ENCODE measurements around the gene ADAMTS12.

The ADAMTS12 gene

DNA sequence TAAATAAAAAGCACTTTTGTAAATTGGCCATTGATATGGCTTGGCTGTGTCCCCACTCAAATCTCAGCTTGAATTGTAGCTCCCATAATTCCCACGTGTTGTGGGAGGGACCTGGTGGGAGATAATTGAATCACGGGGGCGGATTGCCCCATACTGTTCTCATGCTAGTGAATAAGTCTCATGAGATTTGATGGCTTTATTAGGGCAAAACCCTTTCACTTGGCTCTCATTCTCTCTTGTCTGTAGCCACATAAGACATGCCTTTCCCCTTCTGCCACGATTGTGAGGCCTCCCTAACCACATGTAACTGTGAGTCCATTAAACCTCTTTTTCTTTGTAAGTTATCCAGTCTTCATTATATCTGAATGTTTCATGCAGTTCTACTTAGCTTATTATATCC is 297.8 kb downstream of the ADAMTS12 start:
- H3K27ac Mint-ChIP-seq, result no peak overlapping the region
- no peaks in the 10 kb centered on the region for H3K9me3 Mint-ChIP-seq (ENCODE audit: low read depth)

DNA sequence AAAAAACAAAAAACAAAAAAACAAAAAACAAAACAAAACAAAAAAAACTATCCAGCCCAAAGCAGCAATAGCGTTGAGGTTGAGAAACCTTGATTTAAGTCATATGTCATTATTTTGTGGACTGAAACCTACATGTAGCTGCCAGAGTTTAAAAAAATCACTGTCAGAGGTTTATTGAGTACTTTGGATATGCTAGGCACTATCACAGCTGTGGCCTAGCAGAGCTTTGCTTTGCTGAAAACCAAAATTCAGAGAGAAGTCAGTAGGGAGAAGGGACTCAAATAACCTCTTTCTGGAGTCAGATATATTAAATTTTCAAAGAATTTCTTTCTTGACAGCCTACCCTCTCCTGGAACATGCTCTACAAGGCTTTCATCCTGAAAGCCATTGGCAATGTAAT is 299.5 kb downstream of the ADAMTS12 start:
- Mint-ChIP-seq H3K4me1 (ENCODE audit: low read depth) (no peaks in the 10 kb centered on the region), H3K9me3 (ENCODE audit: low read depth) (no peaks in the 10 kb centered on the region), H3K27me3 (peaks cover 2% of the 10 kb centered on the region), H3K27ac (no peak overlapping the region), H3K4me3 (no peak overlapping the region), H3K36me3 (no peaks in the 10 kb centered on the region)

More for the DNA sequence above, 297.8 kb downstream of the ADAMTS12 start:
- Mint-ChIP-seq H3K4me3 (no peak overlapping the region), H3K27me3 (peaks cover 1% of the 10 kb centered on the region), H3K36me3 (no peaks in the 10 kb centered on the region), H3K4me1 (ENCODE audit: low read depth) (no peaks in the 10 kb centered on the region)

DNA sequence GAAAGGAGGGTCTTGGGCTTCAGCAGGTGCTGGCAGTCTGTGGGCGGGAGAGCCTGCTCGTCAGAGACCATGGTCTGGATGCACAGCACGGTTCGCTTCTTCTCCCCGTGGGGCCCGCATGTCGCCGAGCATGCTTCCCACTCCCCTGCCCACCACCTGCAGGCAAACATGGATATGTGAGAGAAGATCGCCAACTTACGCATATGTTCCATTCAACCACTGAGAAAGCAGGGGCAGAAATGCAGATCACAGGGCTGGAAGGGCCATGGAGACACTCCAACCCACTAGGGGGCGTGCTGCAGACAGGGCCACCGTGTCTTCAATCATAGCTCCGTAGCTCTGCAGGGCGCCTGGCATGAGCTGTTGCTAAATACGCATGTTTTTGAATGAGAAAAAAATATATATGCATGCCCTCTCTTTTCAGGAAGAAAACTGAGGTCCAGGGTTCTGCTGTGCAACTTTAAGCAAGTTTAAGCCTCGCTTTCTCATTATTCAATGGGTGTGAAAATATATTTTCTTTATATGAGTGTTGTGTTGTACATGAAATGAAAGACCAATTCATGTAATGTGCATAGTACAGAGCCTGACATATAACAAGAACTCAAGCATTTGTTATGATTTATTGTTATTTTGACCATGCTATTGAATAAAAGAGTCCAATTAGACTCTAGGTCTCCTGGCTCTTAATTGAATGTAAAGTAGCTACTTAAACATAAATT is 303.0 kb downstream of the ADAMTS12 start:
- no peaks in the 10 kb centered on the region for H3K4me1 Mint-ChIP-seq (ENCODE audit: low read depth)
- no peak overlapping the region for H3K4me3 Mint-ChIP-seq
- H3K36me3 Mint-ChIP-seq, result no peaks in the 10 kb centered on the region
- H3K27ac Mint-ChIP-seq, result no peak overlapping the region
- peaks cover 3% of the 10 kb centered on the region for H3K27me3 Mint-ChIP-seq
- no peaks in the 10 kb centered on the region for H3K9me3 Mint-ChIP-seq (ENCODE audit: low read depth)

DNA sequence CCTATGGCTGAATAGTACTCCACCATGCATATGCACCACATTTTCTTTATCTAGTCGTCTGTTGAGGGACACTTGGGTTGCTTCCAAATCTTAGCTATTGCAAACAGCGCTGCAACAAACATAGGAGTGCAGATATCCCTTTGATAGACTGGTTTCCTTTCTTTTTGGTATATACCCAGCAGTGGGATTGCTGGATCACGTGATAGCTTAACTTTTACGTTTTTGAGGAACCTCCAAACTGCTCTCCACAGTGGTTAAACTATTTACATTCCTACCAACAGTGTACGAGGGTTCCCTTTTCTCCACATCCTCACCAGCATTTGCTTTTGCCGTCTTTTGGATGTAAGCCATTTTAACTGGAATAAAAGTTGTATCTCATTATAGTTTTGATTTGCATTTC is 308.5 kb downstream of the ADAMTS12 start:
- Mint-ChIP-seq H3K9me3 (ENCODE audit: low read depth) (no peaks in the 10 kb centered on the region), H3K4me1 (ENCODE audit: low read depth) (no peaks in the 10 kb centered on the region), H3K36me3 (no peaks in the 10 kb centered on the region), H3K27ac (no peak overlapping the region), H3K27me3 (peaks cover 5% of the 10 kb centered on the region), H3K4me3 (no peak overlapping the region)

DNA sequence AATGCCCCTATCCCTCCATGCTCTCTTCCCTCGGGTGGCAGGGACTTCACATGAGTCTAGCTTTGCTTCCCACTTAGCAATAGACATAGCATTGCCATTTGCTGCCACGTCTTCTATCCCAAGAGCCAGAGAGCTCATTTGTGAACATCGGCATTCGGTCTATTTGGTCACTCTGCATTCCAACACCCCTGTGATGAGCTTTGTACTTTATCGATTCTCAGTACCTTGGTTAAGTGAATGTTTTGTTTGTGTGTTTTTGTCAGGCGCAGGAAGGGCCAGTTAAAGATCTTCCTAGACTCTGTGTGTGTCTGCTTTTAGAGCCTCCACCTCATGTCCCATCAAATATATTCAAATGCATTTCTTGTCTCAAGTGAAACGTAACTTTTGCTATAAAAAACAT is 309.4 kb downstream of the ADAMTS12 start:
- H3K27ac Mint-ChIP-seq, result no peak overlapping the region
- H3K36me3 Mint-ChIP-seq, result no peaks in the 10 kb centered on the region
- H3K4me1 Mint-ChIP-seq (ENCODE audit: low read depth), result no peaks in the 10 kb centered on the region
- peaks cover 4% of the 10 kb centered on the region for H3K27me3 Mint-ChIP-seq
- no peak overlapping the region for H3K4me3 Mint-ChIP-seq
- H3K9me3 Mint-ChIP-seq (ENCODE audit: low read depth), result no peaks in the 10 kb centered on the region

DNA sequence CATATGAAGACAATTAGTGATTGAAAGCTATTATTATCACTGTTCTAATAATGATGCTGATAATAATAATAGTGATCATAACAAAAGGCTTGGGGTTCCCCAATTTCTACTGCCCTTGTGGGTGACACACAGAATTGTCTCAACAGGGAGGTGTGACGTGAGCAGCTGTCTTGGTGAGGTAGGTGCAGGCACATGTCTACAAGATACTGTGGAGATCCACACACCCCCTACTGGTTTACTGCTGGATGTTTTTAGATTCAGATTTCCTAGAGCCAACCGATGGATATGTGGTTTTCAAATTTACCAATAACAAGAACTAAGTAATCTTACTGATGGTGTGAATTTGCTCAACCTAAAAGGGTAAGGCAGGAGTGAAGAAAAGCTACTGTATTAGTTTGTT is 312.0 kb downstream of the ADAMTS12 start:
- no peak overlapping the region for H3K4me3 Mint-ChIP-seq
- H3K4me1 Mint-ChIP-seq (ENCODE audit: low read depth), result no peaks in the 10 kb centered on the region
- no peak overlapping the region for H3K27ac Mint-ChIP-seq
- H3K36me3 Mint-ChIP-seq, result no peaks in the 10 kb centered on the region
- H3K9me3 Mint-ChIP-seq (ENCODE audit: low read depth), result no peaks in the 10 kb centered on the region
- H3K27me3 Mint-ChIP-seq, result peaks cover 2% of the 10 kb centered on the region

DNA sequence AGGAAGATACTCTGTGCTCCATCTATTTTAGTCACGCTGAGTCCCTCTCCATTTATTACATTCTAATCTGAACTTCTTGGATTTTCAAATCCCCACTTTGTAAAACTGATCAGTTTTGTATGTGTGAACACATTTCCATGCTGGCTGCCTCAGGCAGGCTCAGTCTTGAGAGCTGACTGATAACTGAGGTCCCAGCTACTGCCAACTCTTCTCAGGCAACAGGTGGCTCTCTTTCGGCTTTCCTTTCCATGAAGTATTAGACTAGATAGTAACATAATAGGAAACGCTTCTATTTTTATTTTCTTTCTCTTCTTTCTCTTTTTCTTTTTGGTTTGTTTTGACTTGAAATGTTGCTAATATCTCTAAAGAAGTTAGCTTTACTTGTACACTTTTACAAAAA is 312.6 kb downstream of the ADAMTS12 start:
- no peaks in the 10 kb centered on the region for H3K9me3 Mint-ChIP-seq (ENCODE audit: low read depth)
- no peak overlapping the region for H3K27ac Mint-ChIP-seq
- no peaks in the 10 kb centered on the region for H3K4me1 Mint-ChIP-seq (ENCODE audit: low read depth)
- H3K4me3 Mint-ChIP-seq, result no peak overlapping the region
- no peaks in the 10 kb centered on the region for H3K36me3 Mint-ChIP-seq
- peaks cover 2% of the 10 kb centered on the region for H3K27me3 Mint-ChIP-seq

DNA sequence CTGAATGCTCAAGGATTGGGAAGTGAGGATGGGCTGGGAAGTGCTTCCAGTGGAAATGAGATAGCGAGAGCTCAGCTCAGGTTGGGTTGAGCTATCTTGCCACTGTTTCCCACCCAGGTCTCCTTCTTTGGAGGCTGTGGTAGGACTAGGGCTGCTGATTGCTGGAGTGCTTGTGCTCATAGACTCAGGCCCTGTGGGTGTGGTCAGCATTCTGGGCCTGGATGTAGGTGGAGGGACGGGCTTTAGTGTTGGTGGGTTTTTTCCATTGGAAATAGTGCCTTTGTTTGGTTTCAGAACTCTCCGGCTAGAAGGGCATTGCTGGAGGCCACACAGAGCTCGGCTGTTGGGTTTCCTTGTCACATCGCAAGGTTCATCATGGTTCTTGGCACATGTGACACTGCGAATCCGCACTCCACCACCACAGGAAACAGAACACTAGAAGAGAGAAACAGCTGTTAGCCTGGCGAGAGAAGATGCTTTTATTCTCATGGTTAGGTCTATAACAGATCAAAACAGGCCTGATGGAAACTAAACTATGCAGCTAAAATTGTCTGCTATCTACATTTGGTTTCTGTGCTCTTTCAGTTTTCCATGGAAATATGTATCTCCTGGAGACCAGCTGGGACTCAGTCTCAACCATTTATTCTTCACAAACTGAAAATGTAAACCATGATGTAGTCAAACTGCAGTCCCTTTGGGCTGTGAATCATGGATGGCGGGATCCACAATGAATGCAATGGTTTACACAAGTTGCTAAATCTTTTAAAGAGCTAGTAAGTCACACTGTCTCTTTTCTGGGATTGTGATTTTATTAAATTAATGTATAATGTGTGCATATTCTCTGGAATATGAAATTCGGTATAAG is 314.8 kb downstream of the ADAMTS12 start:
- no peaks in the 10 kb centered on the region for H3K36me3 Mint-ChIP-seq

DNA sequence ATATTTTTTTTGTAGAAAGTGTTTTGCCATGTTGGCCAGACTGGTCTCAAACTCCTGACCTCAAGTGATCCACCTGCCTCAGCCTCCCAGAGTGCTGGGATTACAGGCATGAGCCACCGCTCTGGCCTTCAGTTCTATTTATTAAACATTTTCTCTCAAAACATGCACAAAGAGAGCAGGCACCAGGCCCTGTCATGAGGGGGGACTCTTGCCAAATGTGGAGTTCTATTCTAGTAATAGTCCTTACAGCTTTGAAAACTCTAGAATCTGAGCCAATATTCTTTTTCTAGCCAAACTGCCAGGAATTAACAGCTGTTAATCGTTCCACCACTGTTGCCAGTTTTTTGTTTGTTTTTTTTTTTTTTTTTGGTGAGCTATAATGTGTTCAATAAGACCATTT is 326.5 kb downstream of the ADAMTS12 start:
- Mint-ChIP-seq H3K4me3 (no peak overlapping the region), H3K27ac (no peak overlapping the region), H3K9me3 (ENCODE audit: low read depth) (no peaks in the 10 kb centered on the region), H3K4me1 (ENCODE audit: low read depth) (no peaks in the 10 kb centered on the region), H3K27me3 (peaks cover 7% of the 10 kb centered on the region), H3K36me3 (no peaks in the 10 kb centered on the region)

More for the DNA sequence above, 314.8 kb downstream of the ADAMTS12 start:
- no peak overlapping the region for H3K27ac Mint-ChIP-seq
- no peak overlapping the region for H3K4me3 Mint-ChIP-seq
- no peaks in the 10 kb centered on the region for H3K9me3 Mint-ChIP-seq (ENCODE audit: low read depth)
- no peaks in the 10 kb centered on the region for H3K27me3 Mint-ChIP-seq
- H3K4me1 Mint-ChIP-seq (ENCODE audit: low read depth), result no peaks in the 10 kb centered on the region

DNA sequence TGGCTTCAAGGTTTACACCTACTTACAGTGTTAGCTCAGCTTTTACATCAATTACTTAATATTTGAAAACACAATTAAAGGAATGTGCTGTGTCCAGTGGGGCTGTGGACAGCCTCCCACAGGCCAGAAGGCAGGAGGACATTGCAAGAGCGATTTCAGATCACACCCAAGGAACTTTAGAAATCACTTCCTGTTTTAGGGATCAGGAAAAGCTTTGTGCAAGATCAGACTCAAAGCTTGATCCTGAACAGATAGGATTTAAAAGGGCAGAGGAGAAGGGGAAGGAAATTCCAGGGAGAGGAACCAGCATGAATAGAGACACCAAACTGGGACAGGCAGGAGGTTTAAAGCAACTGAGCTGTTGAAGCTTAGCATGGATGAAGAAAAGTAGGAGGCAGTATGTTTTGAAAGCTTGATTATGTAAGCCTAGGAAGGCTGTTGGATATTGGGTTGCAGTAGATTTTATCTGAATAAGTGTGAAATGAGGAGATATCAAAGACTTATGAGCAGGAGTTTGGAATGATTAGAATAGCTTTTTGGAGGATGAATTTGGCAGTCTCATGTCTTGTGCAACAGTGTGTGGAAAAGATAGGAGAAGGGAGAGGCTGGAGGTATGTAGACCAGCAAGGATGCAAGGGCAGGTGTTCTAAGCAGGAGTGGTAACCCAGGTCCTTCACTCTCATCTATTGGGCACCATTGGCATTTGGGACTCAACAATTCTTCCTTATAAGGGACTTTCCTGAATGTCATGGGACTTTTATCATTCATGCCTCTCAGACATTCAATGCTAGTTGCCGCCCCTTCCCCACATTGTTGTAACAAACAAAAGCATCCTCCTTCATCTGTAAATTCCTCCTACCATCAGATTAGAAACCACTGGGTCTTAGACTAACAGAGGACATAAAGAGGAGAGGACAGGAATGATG is 327.5 kb downstream of the ADAMTS12 start:
- H3K4me3 Mint-ChIP-seq, result no peak overlapping the region
- no peaks in the 10 kb centered on the region for H3K36me3 Mint-ChIP-seq
- H3K9me3 Mint-ChIP-seq (ENCODE audit: low read depth), result no peaks in the 10 kb centered on the region
- no peaks in the 10 kb centered on the region for H3K4me1 Mint-ChIP-seq (ENCODE audit: low read depth)
- H3K27ac Mint-ChIP-seq, result no peak overlapping the region
- peaks cover 7% of the 10 kb centered on the region for H3K27me3 Mint-ChIP-seq

DNA sequence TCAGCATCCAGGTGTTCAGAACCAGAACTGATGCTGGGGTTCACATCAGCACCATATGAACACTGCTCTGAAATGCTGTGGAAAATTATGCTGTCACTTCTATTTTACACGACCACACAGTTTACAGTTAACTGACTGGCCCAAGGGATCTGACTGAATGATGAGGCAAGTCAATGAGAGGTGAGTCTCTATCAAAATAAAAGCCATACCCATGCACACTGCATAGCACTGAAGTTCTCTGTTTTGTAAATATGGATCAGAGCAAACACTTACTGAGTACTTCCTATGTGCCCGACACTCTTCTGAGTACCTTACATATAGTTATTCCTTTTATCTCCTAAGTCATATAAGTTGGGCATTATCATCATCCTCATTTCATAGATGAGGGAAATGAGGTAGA is 328.3 kb downstream of the ADAMTS12 start:
- Mint-ChIP-seq H3K27me3 (peaks cover 7% of the 10 kb centered on the region), H3K9me3 (ENCODE audit: low read depth) (no peaks in the 10 kb centered on the region), H3K27ac (peak overlapping the region; percentile 12), H3K4me1 (ENCODE audit: low read depth) (no peaks in the 10 kb centered on the region), H3K4me3 (no peak overlapping the region), H3K36me3 (no peaks in the 10 kb centered on the region)

DNA sequence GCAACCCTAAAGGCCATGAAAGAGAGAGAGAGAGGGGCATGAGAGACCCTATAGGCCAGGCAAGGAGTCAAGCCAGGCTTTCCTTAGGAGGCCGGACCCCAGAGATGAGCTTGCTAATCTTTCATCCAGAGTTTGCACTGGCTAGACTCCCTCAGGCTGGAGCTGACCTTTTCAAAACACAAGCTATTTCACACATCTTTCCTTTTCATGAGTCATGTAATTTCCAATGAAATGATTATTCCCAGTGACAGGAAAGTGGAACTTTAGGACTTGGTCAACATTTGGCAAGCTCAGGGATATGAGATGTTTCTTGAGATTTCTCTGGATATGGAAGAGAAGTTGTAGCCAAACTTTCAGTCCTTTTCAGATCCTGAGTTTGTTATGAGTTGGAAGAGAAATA is 333.3 kb downstream of the ADAMTS12 start:
- no peaks in the 10 kb centered on the region for H3K4me1 Mint-ChIP-seq (ENCODE audit: low read depth)
- no peak overlapping the region for H3K27ac Mint-ChIP-seq
- H3K27me3 Mint-ChIP-seq, result no peaks in the 10 kb centered on the region
- H3K4me3 Mint-ChIP-seq, result no peak overlapping the region
- no peaks in the 10 kb centered on the region for H3K9me3 Mint-ChIP-seq (ENCODE audit: low read depth)
- H3K36me3 Mint-ChIP-seq, result no peaks in the 10 kb centered on the region

DNA sequence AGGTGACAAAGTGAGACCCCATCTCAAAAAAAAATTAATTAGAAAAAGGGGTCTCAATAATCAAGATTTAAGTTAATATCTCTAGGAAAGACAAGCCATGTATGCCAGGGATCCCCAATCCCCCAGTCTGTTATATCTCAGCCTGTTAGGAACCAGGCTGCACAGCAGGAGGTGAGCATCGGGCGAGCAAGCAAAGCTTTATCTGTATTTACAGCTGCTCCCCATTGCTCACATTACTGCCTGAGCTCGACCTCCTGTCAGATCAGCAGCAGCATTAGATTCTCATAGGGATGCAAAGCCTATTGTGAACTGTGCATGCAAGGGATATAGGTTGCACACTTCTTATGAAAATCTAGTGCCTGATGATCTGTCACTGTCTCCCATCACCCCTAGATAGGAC is 334.2 kb downstream of the ADAMTS12 start:
- Mint-ChIP-seq H3K27ac (no peak overlapping the region), H3K4me1 (ENCODE audit: low read depth) (no peaks in the 10 kb centered on the region), H3K9me3 (ENCODE audit: low read depth) (peaks cover 3% of the 10 kb centered on the region), H3K36me3 (no peaks in the 10 kb centered on the region), H3K4me3 (no peak overlapping the region), H3K27me3 (no peaks in the 10 kb centered on the region)

DNA sequence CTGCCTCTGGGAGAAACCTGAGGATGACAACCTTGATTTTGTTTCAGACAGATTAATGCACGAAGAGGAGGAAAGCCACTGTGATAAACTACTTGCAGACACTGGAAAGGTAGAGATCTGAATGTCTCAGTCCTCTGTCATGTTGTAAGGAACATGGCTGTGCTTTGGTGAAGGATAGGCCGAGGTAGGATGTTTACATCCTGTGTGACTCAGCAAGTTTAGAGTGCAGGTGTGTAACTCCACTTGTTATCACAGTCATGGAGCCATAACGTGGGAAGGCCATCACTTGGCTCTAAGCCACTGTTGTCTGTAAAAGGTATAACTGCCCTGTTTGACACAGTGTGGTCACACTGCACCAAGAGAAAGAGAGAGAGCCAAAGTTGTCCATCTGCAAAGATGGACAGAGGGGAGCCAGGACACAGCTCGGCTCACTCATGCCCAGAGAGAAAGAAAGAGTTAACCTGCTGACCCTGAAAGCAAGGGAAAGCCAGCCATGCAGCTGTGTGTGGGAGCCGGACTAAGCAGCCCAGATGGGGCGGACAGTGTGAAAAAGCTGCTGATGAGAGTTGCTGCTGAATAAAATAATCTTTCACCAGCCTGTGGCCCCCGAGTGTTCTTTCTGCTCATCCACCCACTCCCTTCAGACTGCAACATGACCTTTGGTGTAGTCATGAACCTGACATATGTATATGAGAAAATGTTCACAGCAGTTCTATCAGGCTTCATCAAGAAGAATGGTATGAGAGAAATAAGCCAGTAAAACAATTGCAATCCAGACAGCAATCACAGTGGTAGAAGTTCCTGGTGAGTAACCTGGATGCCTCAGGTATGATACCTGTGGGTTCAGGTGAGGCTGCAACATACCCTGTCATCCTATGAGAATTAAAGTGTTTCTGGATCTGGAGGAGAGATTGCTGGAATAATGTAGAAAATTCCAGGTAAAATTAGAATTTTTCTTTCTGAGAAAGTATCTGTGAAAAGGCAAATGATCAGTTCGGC is 335.2 kb downstream of the ADAMTS12 start:
- Mint-ChIP-seq H3K4me3 (no peak overlapping the region), H3K36me3 (no peaks in the 10 kb centered on the region), H3K27ac (no peak overlapping the region), H3K9me3 (ENCODE audit: low read depth) (peaks cover 7% of the 10 kb centered on the region), H3K27me3 (peaks cover 6% of the 10 kb centered on the region), H3K4me1 (ENCODE audit: low read depth) (no peaks in the 10 kb centered on the region)

Data from activated naive CD8-positive, alpha-beta T cell (primary cell).